Inflammatory macrophage treated with lipopolysaccharide for 4 hours (primary cell): ENCODE measurements around the gene GALNT14.
A peak's percentile ranks its signal among the peaks of the same experiment; 100 is the strongest.

Experiments used
- DNase-seq: peaks from one replicate; pipeline ENCODE4 v3.0.0-alpha.2; 2020

GALNT14 gene

DNA sequence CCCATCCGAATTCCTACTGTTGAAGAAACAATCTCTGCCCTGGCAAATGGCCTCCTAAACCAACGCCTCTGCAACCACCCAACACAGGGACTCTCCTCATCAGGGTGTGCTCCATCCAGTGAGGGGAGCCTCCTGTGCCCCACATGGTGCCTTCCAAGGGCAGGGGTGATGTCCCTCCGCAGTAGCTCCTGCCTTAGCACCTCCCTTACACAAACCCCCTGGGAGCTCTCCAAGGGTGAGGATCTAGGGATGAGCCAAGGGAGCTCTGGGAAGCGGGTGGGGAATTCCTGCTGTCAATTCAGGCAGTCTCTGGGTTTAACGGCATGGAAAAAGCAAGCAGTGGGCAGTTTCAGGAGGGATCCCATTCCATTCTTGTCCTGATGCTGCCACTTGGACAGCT lies 3.8 kb downstream of the GALNT14 start:
- no peak for DNase-seq

GRCh38 chr2:31132786-31133185 lies 5.5 kb downstream of the GALNT14 start:
- DNase-seq, result no peak

DNA sequence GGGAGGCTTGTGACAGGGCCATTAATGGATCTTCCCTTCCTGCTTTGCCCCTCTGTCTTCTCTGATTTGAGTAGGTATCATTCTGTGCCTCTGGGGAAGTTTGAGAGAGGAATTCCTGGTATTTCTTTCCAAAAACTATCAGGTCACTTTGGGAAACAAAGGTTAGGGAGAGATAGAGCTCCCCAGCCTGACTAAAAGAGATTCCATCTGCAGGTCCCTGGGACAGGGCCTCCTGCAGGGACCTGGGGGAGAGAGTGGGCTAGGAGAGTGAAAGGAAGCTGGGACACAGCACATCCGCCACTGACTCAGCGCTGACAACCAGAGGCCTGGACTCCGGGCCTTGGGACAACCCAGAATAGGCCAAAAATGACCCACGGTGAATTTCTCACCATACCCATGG lies 6.4 kb downstream of the GALNT14 start:
- no peak for DNase-seq

DNA sequence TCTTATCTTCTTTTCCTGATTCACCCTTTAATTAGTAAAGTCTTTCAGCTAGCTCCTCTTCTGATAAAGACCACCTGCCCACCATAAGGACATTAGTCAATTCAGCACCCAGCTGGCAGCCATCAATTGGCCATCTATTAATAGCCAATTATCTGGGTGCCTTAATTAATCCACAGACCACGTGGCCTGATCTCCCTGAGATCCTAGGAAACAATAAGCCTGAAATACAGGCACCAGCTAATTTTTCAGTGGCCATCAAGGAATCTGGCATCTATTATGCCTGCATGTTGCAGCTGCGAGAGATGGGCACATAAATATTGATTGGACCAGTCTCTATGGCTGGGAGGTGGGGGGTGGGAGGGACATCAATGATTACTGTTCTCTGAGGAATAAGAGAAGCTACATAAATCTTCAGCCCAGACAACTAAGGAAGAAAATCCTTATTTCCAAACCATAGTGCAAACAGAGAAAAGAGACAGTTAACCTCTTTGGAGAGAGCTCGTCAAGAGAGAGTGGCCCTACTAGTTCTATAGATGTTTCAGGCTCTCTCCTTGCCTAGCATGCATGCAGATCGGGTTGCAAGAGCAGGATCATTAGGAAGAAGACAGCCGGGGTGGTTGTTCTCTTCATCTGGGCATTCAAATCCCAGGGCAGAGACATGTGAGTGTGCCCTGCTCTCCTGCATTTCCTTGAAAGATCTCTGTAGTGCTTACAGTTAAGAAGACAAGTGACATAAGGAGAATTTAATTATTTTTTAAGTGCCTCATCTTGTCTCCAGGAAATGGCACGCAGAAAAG lies 8.7 kb downstream of the GALNT14 start:
- DNase-seq, result no peak

- no peak for DNase-seq
These were observed 10.3 kb downstream of the GALNT14 start for GRCh38 chr2:31127931-31128330.

DNA sequence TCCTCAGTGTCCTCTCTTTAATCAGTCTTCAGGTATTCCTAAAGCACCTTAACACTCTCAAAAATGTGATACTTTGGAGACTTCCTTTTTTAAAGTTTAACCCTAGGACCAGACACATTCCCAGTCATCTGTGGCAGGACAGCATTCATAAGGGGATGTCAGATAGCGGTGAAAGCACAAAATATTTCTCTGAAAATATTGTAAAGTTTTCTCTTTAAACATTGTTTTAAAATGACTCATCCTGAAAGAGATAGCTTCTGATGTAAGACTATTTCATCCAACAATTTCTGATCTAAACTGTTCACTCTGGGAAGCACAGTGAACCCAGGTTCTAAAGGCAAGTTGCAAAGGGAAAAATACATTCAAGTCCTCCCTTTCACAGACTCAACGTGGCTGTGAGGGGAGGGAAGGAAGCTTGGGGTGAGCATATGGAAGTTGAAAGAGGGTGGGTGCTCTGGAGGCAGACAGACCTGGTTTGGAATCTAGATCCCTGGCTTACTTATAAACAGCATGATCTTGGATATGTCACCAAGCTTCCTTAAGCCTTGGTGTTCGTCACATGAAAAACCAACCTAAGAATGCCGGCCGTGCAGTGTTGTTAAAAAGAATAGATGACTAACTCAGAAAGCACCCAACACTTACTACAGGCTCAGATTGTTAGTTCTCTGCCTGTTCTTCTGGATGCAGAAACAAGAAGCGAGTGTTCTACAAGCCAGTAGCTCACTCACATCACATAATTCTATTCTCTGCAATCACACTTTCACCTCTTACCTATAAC lies 12.1 kb downstream of the GALNT14 start:
- DNase-seq, result no peak

- DNase-seq, result no peak
These were observed 13.3 kb downstream of the GALNT14 start for GRCh38 chr2:31124904-31125303.

- DNase-seq, result no peak
These were observed 16.1 kb downstream of the GALNT14 start for GRCh38 chr2:31122133-31122532.

DNA sequence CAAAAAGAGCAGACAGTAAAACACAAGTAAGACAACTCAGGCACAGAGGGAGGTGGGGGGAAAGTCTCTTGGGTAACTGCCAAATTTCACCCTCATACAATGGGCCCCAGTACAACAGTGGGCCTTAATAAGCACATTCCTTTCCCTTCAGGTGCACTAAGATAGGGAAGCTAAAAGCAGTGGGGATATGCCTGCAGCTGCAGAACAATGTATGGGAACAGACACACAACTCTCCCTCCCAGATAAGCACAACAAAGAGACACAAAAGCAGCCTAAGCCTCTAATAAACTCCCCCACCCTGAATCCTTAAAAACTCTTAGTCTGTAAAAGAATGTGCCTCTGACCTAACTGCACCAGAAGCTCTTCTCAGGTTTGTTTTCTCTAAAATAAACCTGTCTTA lies 24.5 kb downstream of the GALNT14 start:
- DNase-seq, result no peak

DNA sequence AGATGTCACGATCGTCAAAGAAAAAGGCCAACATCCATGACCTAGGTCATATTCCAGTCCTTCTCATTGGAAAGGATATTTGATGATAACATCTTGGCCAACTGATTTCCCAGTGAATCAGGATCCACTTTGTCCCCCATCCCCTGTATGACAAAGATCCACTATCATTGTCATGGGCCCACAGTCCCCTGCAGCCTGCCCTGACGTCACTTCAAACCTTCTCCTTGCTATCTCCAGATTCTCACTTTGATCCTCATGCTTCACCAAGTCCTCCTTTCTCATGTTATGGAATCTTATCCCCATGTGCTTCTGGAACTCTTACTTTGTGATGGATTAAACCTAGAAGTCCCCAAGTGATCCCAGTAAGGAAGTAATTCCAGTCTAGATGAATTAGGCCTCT lies 25.7 kb downstream of the GALNT14 start:
- no peak for DNase-seq

GRCh38 chr2:31110998-31111397 lies 27.2 kb downstream of the GALNT14 start:
- no peak for DNase-seq

DNA sequence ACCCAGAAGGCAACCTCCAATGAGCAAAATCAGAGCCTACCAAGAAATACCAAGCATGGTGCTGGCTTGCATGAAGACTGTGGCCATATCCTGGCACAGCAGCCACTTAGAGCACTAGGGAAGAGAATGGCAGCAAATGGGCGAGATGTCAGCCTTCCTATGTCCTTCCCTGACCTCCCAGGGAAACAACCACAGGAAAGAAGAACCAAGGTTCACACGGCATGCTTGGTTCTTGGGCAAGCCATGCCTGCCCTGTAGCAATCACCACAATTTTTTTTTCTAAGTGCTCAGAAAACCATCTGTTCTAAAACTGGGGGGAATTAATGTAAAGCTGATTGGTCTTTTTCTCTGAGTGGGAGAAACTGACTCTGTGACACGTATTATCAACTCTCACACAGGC lies 27.8 kb downstream of the GALNT14 start:
- DNase-seq, result peak; percentile 23

GRCh38 chr2:31109633-31110192 lies 28.5 kb downstream of the GALNT14 start:
- DNase-seq, result no peak

GRCh38 chr2:31108561-31109286 lies 29.5 kb downstream of the GALNT14 start:
- DNase-seq, result no peak

DNA sequence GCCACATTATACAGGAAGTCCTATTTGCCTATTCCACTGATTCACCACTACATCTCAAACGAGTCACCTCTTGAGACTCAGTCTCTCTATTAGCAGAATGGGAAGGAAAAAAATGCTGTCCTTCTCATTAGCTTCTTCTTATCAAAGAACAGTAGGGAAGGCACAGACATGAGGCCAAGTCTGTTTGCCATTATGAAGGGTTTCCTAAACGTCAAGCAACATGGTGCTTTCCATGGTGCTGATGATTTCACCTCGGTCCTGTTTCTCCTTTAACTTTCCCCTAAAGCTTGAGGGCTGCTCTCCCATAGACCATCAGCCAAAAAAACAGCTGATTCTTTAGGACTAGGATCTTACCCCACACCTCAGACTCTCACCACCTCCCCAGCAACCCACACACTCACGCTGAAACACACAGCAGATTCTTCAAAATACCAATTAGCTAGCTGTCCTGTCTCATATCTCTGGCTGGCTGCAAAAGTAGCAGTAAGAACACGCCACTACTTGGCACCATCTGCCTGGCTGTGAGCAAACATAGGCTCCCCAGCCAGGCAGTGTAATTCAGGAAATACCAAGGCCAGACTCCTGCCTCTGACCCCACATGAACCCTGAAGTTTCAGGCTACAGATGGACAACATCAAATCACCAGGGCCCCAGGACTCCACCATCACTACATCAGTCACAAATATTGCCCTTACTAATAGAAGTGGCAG lies 30.5 kb downstream of the GALNT14 start:
- DNase-seq, result no peak

- DNase-seq, result peak; percentile 36
These were observed 36.5 kb downstream of the GALNT14 start for GRCh38 chr2:31101701-31102100.

DNA sequence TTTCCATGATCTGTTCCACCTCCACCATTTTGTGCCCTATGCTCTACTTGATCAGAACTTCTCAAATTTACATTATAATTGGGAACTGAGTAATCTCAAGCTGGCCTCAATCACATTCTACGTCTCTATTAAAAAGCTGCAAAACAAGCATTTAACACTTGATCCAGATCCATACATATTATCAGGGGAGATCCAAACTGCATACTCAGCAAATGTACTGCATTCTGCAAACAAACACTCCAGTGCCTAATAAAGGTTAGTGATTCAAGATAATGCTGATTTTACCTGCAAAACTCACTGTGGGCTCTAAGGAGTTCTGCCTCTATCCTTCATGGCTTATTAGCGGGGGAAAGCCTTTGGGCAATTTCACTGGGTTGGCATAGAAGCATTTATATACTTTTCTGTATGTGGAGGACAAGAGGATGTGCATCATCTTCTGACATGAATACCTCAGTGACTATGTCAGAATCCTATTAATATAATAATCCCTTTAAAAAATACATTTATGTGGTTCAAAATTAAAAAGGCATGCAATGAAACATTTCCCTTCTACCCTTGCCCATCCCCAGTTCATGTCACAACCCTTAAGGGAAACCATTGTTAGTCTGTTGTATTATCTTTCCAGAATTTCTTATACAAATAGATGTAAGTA lies 40.2 kb downstream of the GALNT14 start:
- DNase-seq, result no peak

DNA sequence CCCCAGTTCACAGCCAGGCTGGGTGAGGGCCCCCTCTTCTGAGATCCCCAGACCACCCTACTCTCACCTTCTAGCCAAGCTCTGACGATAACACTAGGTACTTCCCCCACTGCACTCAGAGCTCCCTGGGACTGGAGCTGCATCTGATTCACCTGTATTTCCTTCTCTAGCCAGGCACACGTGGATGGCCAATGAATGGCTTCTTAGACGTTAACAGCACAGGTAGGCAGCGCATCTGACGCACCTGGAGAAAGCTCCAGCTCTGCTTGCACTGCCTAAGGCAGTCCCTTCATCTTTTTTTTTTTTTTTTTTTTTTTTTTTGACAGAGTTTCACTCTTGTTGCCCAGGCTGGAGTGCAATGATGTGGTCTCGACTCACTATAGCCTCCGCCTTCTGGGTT lies 48.1 kb downstream of the GALNT14 start:
- DNase-seq, result no peak

- no peak for DNase-seq
These were observed 48.6 kb downstream of the GALNT14 start for GRCh38 chr2:31089645-31090044.

GRCh38 chr2:31088504-31089195 lies 49.6 kb downstream of the GALNT14 start:
- no peak for DNase-seq

DNA sequence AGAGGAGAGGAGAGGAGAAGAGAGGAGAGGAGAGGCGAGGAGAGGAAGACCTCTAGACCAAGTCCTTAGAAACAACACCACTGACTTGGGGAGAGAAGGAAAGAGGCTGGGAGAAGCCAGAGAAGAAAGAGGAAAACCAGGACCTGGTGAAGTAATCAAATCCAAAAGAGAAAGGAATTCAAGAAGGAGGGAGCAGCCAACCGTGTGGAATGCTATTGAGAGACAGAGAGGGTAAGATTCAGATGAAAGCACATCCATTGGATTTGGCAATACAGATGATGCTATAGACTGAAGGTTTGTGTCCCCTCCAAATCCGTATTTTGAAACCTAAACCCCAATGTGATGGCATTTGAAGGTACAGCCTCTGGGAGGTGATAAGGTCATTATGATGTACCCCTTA lies 50.7 kb downstream of the GALNT14 start:
- DNase-seq, result no peak

GRCh38 chr2:31086590-31086989 lies 51.6 kb downstream of the GALNT14 start:
- DNase-seq, result no peak
